Mucosa of rectum (tissue), 2 donors: ENCODE data around the gene SLCO1B1.

ENCODE experiments used
- H3K27ac ChIP-seq, 2 donors: one replicate each; pipeline ENCODE4 v1.7.0; 2013; ENCODE audit warnings: inconsistent platforms in 2 of 2, low read depth in 2 of 2, low read length in 2 of 2
- H3K27me3 ChIP-seq, 2 donors: one replicate each; pipeline ENCODE4 v1.7.0; 2013; ENCODE audit warnings: low read length in 2 of 2; ENCODE audit not compliant: control insufficient read depth in 2 of 2, insufficient read depth in 2 of 2
- H3K36me3 ChIP-seq, 2 donors: one replicate each; pipeline ENCODE4 v1.7.0; 2013; ENCODE audit warnings: low read length in 2 of 2; ENCODE audit not compliant: control insufficient read depth in 2 of 2, insufficient read depth in 2 of 2
- H3K4me1 ChIP-seq, 2 donors: one replicate each; pipeline ENCODE4 v1.7.0; 2013; ENCODE audit warnings: low read length in 2 of 2, mild to moderate bottlenecking in 1 of 2; ENCODE audit not compliant: control insufficient read depth in 2 of 2, insufficient read depth in 2 of 2
- H3K4me3 ChIP-seq, 2 donors: one replicate each; pipeline ENCODE4 v1.7.0; 2013; ENCODE audit warnings: low read length in 2 of 2
- H3K9ac ChIP-seq, 2 donors: one replicate each; pipeline ENCODE4 v1.7.0; 2013; ENCODE audit warnings: low read length in 2 of 2, low read depth in 1 of 2, mild to moderate bottlenecking in 1 of 2
- H3K9me3 ChIP-seq, 2 donors: one replicate each; pipeline ENCODE4 v1.7.0; 2013; ENCODE audit warnings: low read length in 2 of 2; ENCODE audit not compliant: control insufficient read depth in 2 of 2
- donor health status: healthy.
- donor health status: Normal muscosa, but diverticular disease.

Gene SLCO1B1

GRCh38 chr12:21276826-21277225 lies 145.8 kb downstream of the SLCO1B1 start:
- Histone ChIP-seq H3K36me3 (no peaks in the 10 kb centered on the region), H3K4me1 (no peaks in the 10 kb centered on the region), H3K9ac (no peak overlapping the region), H3K27me3 (no peaks in the 10 kb centered on the region), H3K4me3 (no peak overlapping the region), H3K9me3 (no peaks in the 10 kb centered on the region), H3K27ac (no peak overlapping the region)
